Hematopoietic multipotent progenitor cell (in vitro differentiated cells): ENCODE data around the gene MISP. TPM values are rescaled to one million over a fixed set of nuclear protein-coding genes. Genes with fewer than 3 reads are reported as not detected.
"Not testable (repeated sequence)": the region's sequence is repeated elsewhere in the genome, so short reads cannot be mapped to it uniquely, and the experiment has no call there.

Experiments
- DNase-seq, 3 donors: peaks; one replicate each; pipeline ENCODE4 v3.0.0-alpha.2; 2011 to 2015; ENCODE audit warnings: low read depth in 2 of 3, low spot score in 2 of 3
- total RNA-seq: library from RNA; depleted of rRNA; stranded (reverse); fragments of >200 nt; gene quantifications from one replicate; pipeline ENCODE4 v1.2.3, GENCODE V29; 2012

The MISP gene
- total RNA-seq, 1 donor, result 0.27 TPM

GRCh38 chr19:745138-745537 lies 5.8 kb upstream of the MISP start:
- DNase-seq, result not testable (repeated sequence)

- DNase-seq, result no peak
Observed at GRCh38 chr19:746208-746819, 4.6 kb upstream of the MISP start.

GRCh38 chr19:746956-747355 lies 4.0 kb upstream of the MISP start:
- DNase-seq, result no peak

GRCh38 chr19:747432-748273 lies 3.3 kb upstream of the MISP start:
- no peak for DNase-seq

GRCh38 chr19:748274-748598 lies 2.7 kb upstream of the MISP start:
- DNase-seq, result no peak

- no peak for DNase-seq
Observed at GRCh38 chr19:749811-750210, 1.1 kb upstream of the MISP start.

GRCh38 chr19:751501-752341 lies 809 bp downstream of the MISP start:
- no peak for DNase-seq

GRCh38 chr19:752652-753517 lies 2.0 kb downstream of the MISP start:
- DNase-seq, result peak in 2 of 3 donors; percentile 61

GRCh38 chr19:754530-754929 lies 3.6 kb downstream of the MISP start:
- no peak for DNase-seq

GRCh38 chr19:755063-755462 lies 4.2 kb downstream of the MISP start:
- no peak for DNase-seq

- DNase-seq, result peak in 2 of 3 donors; percentile 33 to 38
Observed at GRCh38 chr19:756236-756635, 5.3 kb downstream of the MISP start.

GRCh38 chr19:756821-757688 lies 6.1 kb downstream of the MISP start:
- no peak for DNase-seq

GRCh38 chr19:757811-758668 lies 7.1 kb downstream of the MISP start:
- no peak for DNase-seq

- DNase-seq, result no peak
Observed at GRCh38 chr19:763181-763580, 12.3 kb downstream of the MISP start.

GRCh38 chr19:763869-764268 lies 13.0 kb downstream of the MISP start:
- DNase-seq, result no peak

- no peak for DNase-seq
Observed at GRCh38 chr19:764301-764700, 13.4 kb downstream of the MISP start.

GRCh38 chr19:765179-765738 lies 14.3 kb downstream of the MISP start:
- no peak for DNase-seq

GRCh38 chr19:768424-768823 lies 17.5 kb downstream of the MISP start:
- DNase-seq, result no peak
